Activated T-helper 2 cell treated with anti-CD3 and anti-CD28 coated beads, Interferon-gamma antibody, Interleukin-2, Interleukin-4, amounts not matched to agents 10 μg/mL and 5 μg/mL and 100 μg/mL, durations not matched to agents 14 hours and 24 hours and 36 hours (primary cell): Measurements from ENCODE around the gene KRT4. TPM values are rescaled to one million over a fixed set of nuclear protein-coding genes. Genes with fewer than 3 reads are reported as not detected.
"Not testable (repeated sequence)": the region's sequence is repeated elsewhere in the genome, so short reads cannot be mapped to it uniquely, and the experiment has no call there.

Experiments used
- DNase-seq: peaks from one replicate; pipeline ENCODE4 v3.0.0; 2021; ENCODE audit warnings: low spot score
- H3K27ac Mint-ChIP-seq: one replicate; pipeline ENCODE4 v1.8.0; 2021; ENCODE audit warnings: mixed read lengths
- H3K27me3 Mint-ChIP-seq: one replicate; pipeline ENCODE4 v1.8.0; 2021; ENCODE audit warnings: low read depth, mixed read lengths
- H3K36me3 Mint-ChIP-seq: one replicate; pipeline ENCODE4 v1.8.0; 2021; ENCODE audit warnings: low read depth, mixed read lengths
- H3K4me1 Mint-ChIP-seq: one replicate; pipeline ENCODE4 v1.8.0; 2021; ENCODE audit warnings: low read depth, mixed read lengths
- H3K4me3 Mint-ChIP-seq: one replicate; pipeline ENCODE4 v1.8.0; 2021; ENCODE audit warnings: low read depth, mild to moderate bottlenecking, moderate library complexity, mixed read lengths
- H3K9me3 Mint-ChIP-seq: one replicate; pipeline ENCODE4 v1.8.0; 2021; ENCODE audit warnings: mixed read lengths
- intact Hi-C: fragments of 100-400 bp; cut with micrococcal nuclease; formaldehyde crosslinking; loops from one replicate; pipeline ENCODE4 v1.15.1; 2023
- total RNA-seq: library from RNA; stranded (reverse); gene quantifications from 2 replicates; pipeline ENCODE4 v1.2.3, GENCODE V29; 2022

The KRT4 gene
- total RNA-seq, 1 donor from 2014 or later, result not detected

GRCh38 chr12:52796839-52797528 is 16.9 kb downstream of the KRT4 start:
- intact Hi-C loops, result no loop called here
- no peak for DNase-seq
- no peaks in the 10 kb centered on the region for H3K36me3 Mint-ChIP-seq
- H3K9me3 Mint-ChIP-seq, result no peaks in the 10 kb centered on the region
- no peak overlapping the region for H3K27ac Mint-ChIP-seq
- no peak overlapping the region for H3K4me3 Mint-ChIP-seq
- H3K4me1 Mint-ChIP-seq, result peaks cover 24% of the 10 kb centered on the region
- no peaks in the 10 kb centered on the region for H3K27me3 Mint-ChIP-seq

GRCh38 chr12:52796429-52796794 is 17.5 kb downstream of the KRT4 start:
- no peak overlapping the region for H3K27ac Mint-ChIP-seq
- DNase-seq, result no peak
- intact Hi-C loops, result no loop called here
- H3K9me3 Mint-ChIP-seq, result no peaks in the 10 kb centered on the region
- peaks cover 28% of the 10 kb centered on the region for H3K4me1 Mint-ChIP-seq
- no peaks in the 10 kb centered on the region for H3K36me3 Mint-ChIP-seq
- H3K4me3 Mint-ChIP-seq, result no peak overlapping the region
- peaks cover 2% of the 10 kb centered on the region for H3K27me3 Mint-ChIP-seq

GRCh38 chr12:52795694-52796428 is 18.1 kb downstream of the KRT4 start, which contains the start of gene KRT3:
Gene KRT3 (minus strand): TSS chr12:52796117. CDS start chr12:52796042, 75 bp downstream.
- Mint-ChIP-seq H3K27ac (no peak within 1 kb of the TSS), H3K36me3 (no peaks in the 10 kb centered on the region), H3K27me3 (peaks cover 3% of the 10 kb centered on the region), H3K4me1 (peaks cover 28% of the 10 kb centered on the region), H3K4me3 (no peak within 1 kb of the TSS), H3K9me3 (no peaks in the 10 kb centered on the region)
- intact Hi-C loops, result no loop called here
- no peak for DNase-seq

- H3K27ac Mint-ChIP-seq, DNase-seq, intact Hi-C loops, H3K27me3 Mint-ChIP-seq, H3K9me3 Mint-ChIP-seq, H3K36me3 Mint-ChIP-seq, H3K4me3 Mint-ChIP-seq: not testable (repeated sequence)
- H3K4me1 Mint-ChIP-seq, result peaks cover 28% of the 10 kb centered on the region
Observed at GRCh38 chr12:52795332-52795674, 18.6 kb downstream of the KRT4 start.

- no peaks in the 10 kb centered on the region for H3K9me3 Mint-ChIP-seq
- intact Hi-C loops, result no loop called here
- peaks cover 28% of the 10 kb centered on the region for H3K4me1 Mint-ChIP-seq
- H3K36me3 Mint-ChIP-seq, result no peaks in the 10 kb centered on the region
- peaks cover 12% of the 10 kb centered on the region for H3K27me3 Mint-ChIP-seq
- no peak for DNase-seq
- H3K4me3 Mint-ChIP-seq, result no peak overlapping the region
- H3K27ac Mint-ChIP-seq, result no peak overlapping the region
Observed at GRCh38 chr12:52794479-52795331, 19.2 kb downstream of the KRT4 start.

- DNase-seq, result no peak
- H3K4me3 Mint-ChIP-seq, result no peak overlapping the region
- no peaks in the 10 kb centered on the region for H3K36me3 Mint-ChIP-seq
- no peaks in the 10 kb centered on the region for H3K9me3 Mint-ChIP-seq
- intact Hi-C loops, result no loop called here
- H3K4me1 Mint-ChIP-seq, result peaks cover 28% of the 10 kb centered on the region
- H3K27me3 Mint-ChIP-seq, result peaks cover 26% of the 10 kb centered on the region
- no peak overlapping the region for H3K27ac Mint-ChIP-seq
Observed at GRCh38 chr12:52792185-52793029, 21.5 kb downstream of the KRT4 start.

- H3K27me3 Mint-ChIP-seq, result peaks cover 29% of the 10 kb centered on the region
- H3K9me3 Mint-ChIP-seq, result no peaks in the 10 kb centered on the region
- H3K4me3 Mint-ChIP-seq, result no peak overlapping the region
- no peaks in the 10 kb centered on the region for H3K36me3 Mint-ChIP-seq
- H3K4me1 Mint-ChIP-seq, result peaks cover 28% of the 10 kb centered on the region
- H3K27ac Mint-ChIP-seq, result no peak overlapping the region
- intact Hi-C loops, result no loop called here
- DNase-seq, result no peak
Observed at GRCh38 chr12:52791271-52792184, 22.4 kb downstream of the KRT4 start.

GRCh38 chr12:52790427-52791270 is 23.3 kb downstream of the KRT4 start:
- intact Hi-C loops, result no loop called here
- Mint-ChIP-seq H3K36me3 (no peaks in the 10 kb centered on the region), H3K27me3 (peaks cover 31% of the 10 kb centered on the region), H3K4me3 (no peak overlapping the region), H3K9me3 (no peaks in the 10 kb centered on the region), H3K4me1 (peaks cover 28% of the 10 kb centered on the region), H3K27ac (no peak overlapping the region)
- no peak for DNase-seq

GRCh38 chr12:52789637-52790426 is 24.1 kb downstream of the KRT4 start:
- Mint-ChIP-seq H3K4me1 (peaks cover 26% of the 10 kb centered on the region), H3K36me3 (no peaks in the 10 kb centered on the region), H3K27ac (no peak overlapping the region), H3K9me3 (no peaks in the 10 kb centered on the region), H3K27me3 (peaks cover 37% of the 10 kb centered on the region), H3K4me3 (no peak overlapping the region)
- intact Hi-C loops, result no loop called here
- DNase-seq, result no peak

- no peak overlapping the region for H3K27ac Mint-ChIP-seq
- no peak for DNase-seq
- intact Hi-C loops, result no loop called here
- H3K4me1 Mint-ChIP-seq, result peaks cover 19% of the 10 kb centered on the region
- peaks cover 40% of the 10 kb centered on the region for H3K27me3 Mint-ChIP-seq
- H3K9me3 Mint-ChIP-seq, result no peaks in the 10 kb centered on the region
- H3K4me3 Mint-ChIP-seq, result no peak overlapping the region
- H3K36me3 Mint-ChIP-seq, result no peaks in the 10 kb centered on the region
Observed at GRCh38 chr12:52788876-52789636, 24.9 kb downstream of the KRT4 start.
